ENCODE data around the gene PDRG1. TPM values are rescaled to one million over a fixed set of nuclear protein-coding genes. Genes with fewer than 3 reads are reported as not detected.
"Not testable (repeated sequence)": the region's sequence is repeated elsewhere in the genome, so short reads cannot be mapped to it uniquely, and the experiment has no call there.

PDRG1 gene
- total RNA-seq, 2 donors from 2014 or later, result 7.2 to 9.0 TPM

- H3K4me1 Mint-ChIP-seq, result no peaks in the 10 kb centered on the region
- no peak overlapping the region for H3K27ac Mint-ChIP-seq
- peaks cover 18% of the 10 kb centered on the region for H3K27me3 Mint-ChIP-seq
- H3K9me3 ChIP-seq (ENCODE audit: control insufficient read depth, low read length, poor library complexity, severe bottlenecking), result no peaks in the 10 kb centered on the region
- DNase-seq (no peak), ATAC-seq (no peak)
- no peaks in the 10 kb centered on the region for H3K36me3 Mint-ChIP-seq (ENCODE audit: low read depth)
- H3K4me3 Mint-ChIP-seq, result no peak overlapping the region
Observed at GRCh38 chr20:31933698-31934097, 18.1 kb downstream of the PDRG1 start.

DNA sequence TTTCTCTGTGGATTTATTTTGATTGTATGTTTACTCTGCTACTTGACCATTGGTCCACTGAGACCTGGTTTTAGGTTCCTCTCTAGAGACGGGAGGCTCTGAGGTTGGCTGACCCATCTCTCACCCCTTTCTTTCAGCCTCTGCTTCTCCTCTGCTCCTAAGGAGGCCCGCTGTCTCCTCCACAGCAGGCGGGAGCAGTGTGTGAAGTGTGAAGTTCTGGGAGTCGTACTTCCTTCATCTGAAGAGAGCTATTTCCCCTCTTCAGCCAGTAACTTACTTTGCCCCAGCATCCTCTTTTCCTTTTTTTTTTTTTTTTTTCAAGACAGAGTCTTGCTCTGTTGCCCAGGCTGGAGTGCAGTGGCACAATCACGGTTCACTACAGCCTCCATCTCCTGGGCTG is 21.1 kb downstream of the PDRG1 start:
- Mint-ChIP-seq H3K27me3 (peaks cover 28% of the 10 kb centered on the region), H3K36me3 (ENCODE audit: low read depth) (no peaks in the 10 kb centered on the region), H3K4me1 (no peaks in the 10 kb centered on the region), H3K4me3 (no peak overlapping the region), H3K27ac (peak overlapping the region; percentile 63)
- no peak for ATAC-seq
- DNase-seq, result no peak
- no peaks in the 10 kb centered on the region for H3K9me3 ChIP-seq (ENCODE audit: control insufficient read depth, low read length, poor library complexity, severe bottlenecking)

DNA sequence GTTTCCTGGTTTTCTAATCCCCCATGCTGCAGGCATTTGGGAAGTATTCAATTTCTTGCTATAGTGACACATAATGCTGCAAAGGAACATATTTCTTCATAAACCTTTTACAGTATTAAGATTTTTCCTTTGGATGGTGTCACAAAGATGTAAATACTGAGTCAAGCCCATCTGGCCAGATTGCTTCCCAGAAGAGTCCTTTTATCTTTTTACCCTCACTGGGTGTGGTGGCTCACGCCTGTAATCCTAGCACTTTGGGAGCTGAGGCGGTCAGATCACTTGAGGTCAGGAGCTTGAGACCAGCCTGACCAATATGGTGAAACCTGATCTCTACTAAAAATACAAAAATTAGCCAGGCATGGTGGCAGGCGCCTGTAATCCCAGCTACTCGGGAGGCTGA is 22.2 kb downstream of the PDRG1 start:
- not testable (repeated sequence) for H3K4me1 Mint-ChIP-seq; H3K36me3 Mint-ChIP-seq (ENCODE audit: low read depth); ATAC-seq; DNase-seq; H3K4me3 Mint-ChIP-seq; H3K9me3 ChIP-seq (ENCODE audit: control insufficient read depth, low read length, poor library complexity, severe bottlenecking); H3K27ac Mint-ChIP-seq
- peaks cover 39% of the 10 kb centered on the region for H3K27me3 Mint-ChIP-seq

GRCh38 chr20:31927627-31928159 is 24.2 kb downstream of the PDRG1 start:
- ATAC-seq, result no peak
- Mint-ChIP-seq H3K27me3 (peaks cover 57% of the 10 kb centered on the region), H3K4me1 (peaks cover 4% of the 10 kb centered on the region), H3K36me3 (ENCODE audit: low read depth) (peaks cover 6% of the 10 kb centered on the region), H3K27ac (no peak overlapping the region), H3K4me3 (no peak overlapping the region)
- H3K9me3 ChIP-seq (ENCODE audit: control insufficient read depth, low read length, poor library complexity, severe bottlenecking), result no peaks in the 10 kb centered on the region
- no peak for DNase-seq

DNA sequence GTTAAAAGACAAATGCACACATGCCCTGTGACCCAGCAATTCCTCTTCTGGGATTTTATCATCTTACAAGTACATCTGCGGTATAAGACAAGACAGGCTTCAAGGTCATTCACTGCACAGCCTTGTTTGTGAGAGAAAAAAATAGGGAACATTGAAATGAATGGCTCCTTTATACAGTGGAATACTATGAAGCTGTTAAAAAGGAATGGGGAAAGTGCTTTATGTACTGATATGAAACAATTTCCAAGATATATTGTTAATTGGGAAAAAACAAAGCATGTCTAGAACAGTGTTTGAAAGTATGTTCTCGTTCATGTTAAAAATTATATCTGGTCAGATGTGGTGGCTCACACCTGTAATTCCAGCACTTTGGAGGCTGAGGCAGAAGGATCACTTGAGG is 25.4 kb downstream of the PDRG1 start:
- no peak for ATAC-seq
- H3K27me3 Mint-ChIP-seq, result peaks cover 60% of the 10 kb centered on the region
- H3K27ac Mint-ChIP-seq, result no peak overlapping the region

DNA sequence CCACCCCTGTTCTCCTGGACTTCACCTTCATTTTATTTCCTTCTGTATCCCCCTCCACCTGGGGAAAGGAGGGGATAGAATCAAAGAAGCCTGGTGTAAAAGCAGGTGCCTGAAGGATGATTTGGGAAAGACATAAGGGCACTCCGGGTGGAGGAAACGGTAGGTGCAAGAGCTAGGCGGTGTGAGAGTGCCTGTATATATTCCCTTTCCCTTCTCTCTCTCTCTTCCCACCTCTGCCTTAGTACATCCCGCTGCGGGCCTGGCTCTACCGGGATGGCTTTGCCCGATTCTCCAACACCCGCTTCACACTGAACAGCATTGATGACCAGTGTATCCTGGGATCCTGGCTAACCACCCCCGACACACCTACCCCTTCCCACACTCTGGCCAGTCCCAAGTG is 26.2 kb downstream of the PDRG1 start:
- DNase-seq (no peak), ATAC-seq (no peak)
- no peak overlapping the region for H3K4me3 Mint-ChIP-seq
- H3K4me1 Mint-ChIP-seq, result peaks cover 4% of the 10 kb centered on the region
- H3K36me3 Mint-ChIP-seq (ENCODE audit: low read depth), result peaks cover 6% of the 10 kb centered on the region
- no peaks in the 10 kb centered on the region for H3K9me3 ChIP-seq (ENCODE audit: control insufficient read depth, low read length, poor library complexity, severe bottlenecking)
- peaks cover 56% of the 10 kb centered on the region for H3K27me3 Mint-ChIP-seq
- no peak overlapping the region for H3K27ac Mint-ChIP-seq

More for the DNA sequence above, 25.4 kb downstream of the PDRG1 start:
- H3K4me1 Mint-ChIP-seq, result peaks cover 4% of the 10 kb centered on the region
- DNase-seq, result no peak
- no peak overlapping the region for H3K4me3 Mint-ChIP-seq
- peaks cover 6% of the 10 kb centered on the region for H3K36me3 Mint-ChIP-seq (ENCODE audit: low read depth)
- H3K9me3 ChIP-seq (ENCODE audit: control insufficient read depth, low read length, poor library complexity, severe bottlenecking), result no peaks in the 10 kb centered on the region

- ATAC-seq, result no peak
- Mint-ChIP-seq H3K27me3 (peaks cover 62% of the 10 kb centered on the region), H3K4me3 (no peak overlapping the region)
Observed at GRCh38 chr20:31924561-31924960, 27.3 kb downstream of the PDRG1 start.

DNA sequence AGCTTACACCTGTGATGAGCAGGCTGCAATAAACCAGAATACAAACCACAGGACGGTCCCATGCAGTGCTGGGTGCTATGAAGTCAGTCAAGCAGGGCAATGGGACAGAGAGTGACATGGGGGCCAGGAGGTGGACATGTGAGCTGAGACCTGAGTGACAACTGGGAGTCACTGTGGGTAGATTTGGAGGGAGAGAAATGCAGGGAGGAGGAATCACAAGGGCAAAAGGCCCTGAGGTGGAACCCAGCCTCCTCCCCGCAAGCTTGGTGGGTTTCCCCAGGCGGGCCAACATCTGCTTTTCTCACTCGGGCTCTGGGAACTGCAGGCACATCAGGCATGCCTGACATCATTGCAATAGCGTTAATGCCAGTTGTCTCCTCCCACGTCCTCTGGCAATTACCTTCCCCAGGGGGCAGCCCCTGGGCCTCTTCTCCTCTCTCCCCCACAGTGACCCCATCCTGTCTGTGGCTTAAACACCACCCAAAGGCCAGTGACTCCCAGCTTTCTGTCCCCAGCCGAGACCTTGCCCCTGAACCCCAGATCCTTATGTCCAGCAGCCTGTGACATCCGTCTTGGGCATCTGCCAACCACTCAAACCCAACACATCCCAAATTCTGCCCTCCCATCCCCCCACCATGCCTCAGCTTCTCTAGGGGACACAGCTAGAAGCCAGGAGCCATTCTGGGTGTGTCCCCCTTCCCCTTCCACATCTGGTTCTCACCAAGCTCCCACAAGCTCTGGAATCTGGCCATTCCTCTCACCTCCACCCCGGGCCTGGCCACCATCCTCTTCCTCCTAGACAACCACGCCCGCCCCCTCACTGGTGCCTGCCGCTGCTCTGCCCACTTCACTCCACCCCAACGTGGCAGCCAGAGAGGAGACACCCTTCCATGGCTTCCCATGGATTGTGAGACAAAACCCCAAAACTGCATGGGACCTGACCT is 28.2 kb downstream of the PDRG1 start:
- no peaks in the 10 kb centered on the region for H3K9me3 ChIP-seq (ENCODE audit: control insufficient read depth, low read length, poor library complexity, severe bottlenecking)
- Mint-ChIP-seq H3K27me3 (peaks cover 64% of the 10 kb centered on the region), H3K36me3 (ENCODE audit: low read depth) (peaks cover 8% of the 10 kb centered on the region), H3K4me3 (no peak overlapping the region), H3K4me1 (peaks cover 4% of the 10 kb centered on the region), H3K27ac (no peak overlapping the region)
- DNase-seq (no peak), ATAC-seq (no peak)

More at GRCh38 chr20:31924561-31924960, 27.3 kb downstream of the PDRG1 start:
- Mint-ChIP-seq H3K36me3 (ENCODE audit: low read depth) (peaks cover 8% of the 10 kb centered on the region), H3K4me1 (peaks cover 4% of the 10 kb centered on the region), H3K27ac (no peak overlapping the region)
- H3K9me3 ChIP-seq (ENCODE audit: control insufficient read depth, low read length, poor library complexity, severe bottlenecking), result no peaks in the 10 kb centered on the region
- no peak for DNase-seq

- no peak for DNase-seq
- peaks cover 10% of the 10 kb centered on the region for H3K36me3 Mint-ChIP-seq (ENCODE audit: low read depth)
- H3K27ac Mint-ChIP-seq, result no peak overlapping the region
- no peak for ATAC-seq
- peaks cover 4% of the 10 kb centered on the region for H3K4me1 Mint-ChIP-seq
- H3K27me3 Mint-ChIP-seq, result peaks cover 72% of the 10 kb centered on the region
- no peak overlapping the region for H3K4me3 Mint-ChIP-seq
- no peaks in the 10 kb centered on the region for H3K9me3 ChIP-seq (ENCODE audit: control insufficient read depth, low read length, poor library complexity, severe bottlenecking)
Observed at GRCh38 chr20:31922588-31922987, 29.3 kb downstream of the PDRG1 start.

DNA sequence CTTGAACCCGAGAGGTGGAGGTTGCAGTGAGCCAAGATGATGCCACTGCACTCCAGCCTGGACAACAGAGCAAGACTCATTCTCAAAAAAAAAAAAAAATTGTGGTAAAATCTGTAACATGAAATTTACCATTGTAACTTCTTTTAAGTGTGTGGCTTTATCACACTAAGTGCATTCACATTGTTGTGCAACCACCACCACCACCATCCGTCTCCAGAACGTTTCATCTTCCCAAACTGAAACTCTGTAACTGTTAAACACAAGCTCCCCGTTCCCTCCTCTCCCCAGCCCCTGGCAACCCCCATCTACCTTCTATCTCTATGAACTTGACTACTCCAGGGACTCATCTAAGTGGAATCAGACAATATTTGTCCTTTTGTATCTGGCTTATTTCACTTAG is 29.7 kb downstream of the PDRG1 start:
- Mint-ChIP-seq H3K27ac (no peak overlapping the region), H3K4me1 (peaks cover 4% of the 10 kb centered on the region)

GRCh38 chr20:31921480-31921879 is 30.4 kb downstream of the PDRG1 start:
- Mint-ChIP-seq H3K36me3 (ENCODE audit: low read depth) (peaks cover 10% of the 10 kb centered on the region), H3K27me3 (peaks cover 76% of the 10 kb centered on the region)
- not testable (repeated sequence) for H3K27ac Mint-ChIP-seq

More for the DNA sequence above, 29.7 kb downstream of the PDRG1 start:
- DNase-seq (no peak), ATAC-seq (no peak)
- Mint-ChIP-seq H3K36me3 (ENCODE audit: low read depth) (peaks cover 10% of the 10 kb centered on the region), H3K4me3 (no peak overlapping the region), H3K27me3 (peaks cover 76% of the 10 kb centered on the region)
- no peaks in the 10 kb centered on the region for H3K9me3 ChIP-seq (ENCODE audit: control insufficient read depth, low read length, poor library complexity, severe bottlenecking)

DNA sequence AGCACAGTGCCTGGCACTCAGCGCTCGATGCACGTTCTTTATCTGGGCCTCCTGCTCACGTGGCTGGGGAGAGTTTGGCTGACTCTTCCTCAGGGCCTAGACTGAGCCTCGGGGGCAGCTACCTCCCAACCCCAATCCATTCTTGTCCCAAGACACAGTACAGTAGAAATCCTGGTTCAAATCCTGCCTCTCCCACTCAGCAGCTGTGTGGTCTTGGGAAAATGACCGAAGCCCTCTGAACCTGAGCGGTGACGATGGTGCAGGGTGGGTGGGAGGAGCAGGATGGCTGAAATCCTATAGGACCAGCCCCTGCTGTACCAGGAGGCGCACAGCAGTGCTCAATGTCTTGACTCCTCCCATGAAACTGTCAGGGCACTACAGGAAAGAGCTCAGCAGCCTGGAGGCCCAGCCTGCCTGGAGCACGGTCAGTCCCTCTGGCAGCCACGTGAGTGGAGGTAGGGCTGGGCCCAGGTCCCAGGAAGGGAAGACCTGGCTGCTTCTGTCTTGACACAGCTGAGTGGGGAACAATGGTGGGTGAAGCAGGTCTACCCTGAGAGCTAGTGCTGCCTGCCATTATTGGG is 31.5 kb downstream of the PDRG1 start:
- Mint-ChIP-seq H3K4me1 (peaks cover 4% of the 10 kb centered on the region), H3K27me3 (peaks cover 64% of the 10 kb centered on the region), H3K4me3 (peak overlapping the region; percentile 67), H3K27ac (no peak overlapping the region), H3K36me3 (ENCODE audit: low read depth) (peaks cover 10% of the 10 kb centered on the region)
- no peaks in the 10 kb centered on the region for H3K9me3 ChIP-seq (ENCODE audit: control insufficient read depth, low read length, poor library complexity, severe bottlenecking)
- ATAC-seq (no peak), DNase-seq (no peak)

More at GRCh38 chr20:31921480-31921879, 30.4 kb downstream of the PDRG1 start:
- not testable (repeated sequence) for H3K4me1 Mint-ChIP-seq; H3K9me3 ChIP-seq (ENCODE audit: control insufficient read depth, low read length, poor library complexity, severe bottlenecking); DNase-seq; H3K4me3 Mint-ChIP-seq; ATAC-seq

- Mint-ChIP-seq H3K27me3 (peaks cover 57% of the 10 kb centered on the region), H3K27ac (no peak overlapping the region), H3K4me3 (peak overlapping the region; percentile 67), H3K4me1 (peaks cover 4% of the 10 kb centered on the region), H3K36me3 (ENCODE audit: low read depth) (peaks cover 10% of the 10 kb centered on the region)
- no peaks in the 10 kb centered on the region for H3K9me3 ChIP-seq (ENCODE audit: control insufficient read depth, low read length, poor library complexity, severe bottlenecking)
- ATAC-seq (no peak), DNase-seq (no peak)
Observed at GRCh38 chr20:31919410-31920155, 32.3 kb downstream of the PDRG1 start.

Measured in T-helper 17 cell (primary cell).